Esophagus squamous epithelium (tissue), 4 donors: ENCODE results near the gene ATRNL1.

Experiments
- POLR2A ChIP-seq, 4 donors: fragments of 450-650 bp; IDR thresholded peaks; one replicate each; pipeline ENCODE4 v1.6.1; 2017; ENCODE audit warnings: antibody characterized with exemption in 4 of 4, mild to moderate bottlenecking in 4 of 4, moderate library complexity in 3 of 4
- TF ChIP-seq, protein P1 (sequence below), 6 experiments: fragments of 450-650 bp in 4 of 6; fragments of 200-600 bp in 2 of 6; sonication (generic) in 2 of 6; IDR thresholded peaks; one replicate each; pipeline ENCODE4 v1.5.1; 2016 to 2019; ENCODE audit warnings: antibody characterized with exemption in 6 of 6, mild to moderate bottlenecking in 4 of 6, moderate library complexity in 4 of 6

DNA sequence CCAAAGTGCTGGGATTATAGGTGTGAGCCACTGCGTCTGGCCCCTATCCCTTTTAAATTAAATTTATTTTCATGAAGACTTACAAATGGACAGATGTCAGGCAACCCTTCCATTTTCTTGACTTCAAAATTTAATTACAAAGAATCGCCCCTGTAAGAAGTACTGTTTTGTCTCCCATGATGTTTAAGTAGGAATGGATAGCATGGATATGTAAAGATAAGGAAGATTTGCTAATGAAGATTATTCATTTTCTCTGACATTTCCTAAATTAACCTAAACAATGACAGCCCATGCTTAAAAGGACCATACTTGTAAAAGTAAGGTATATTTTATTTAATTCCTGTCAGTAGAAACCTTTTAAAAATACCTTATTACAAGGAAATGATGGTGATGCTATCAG is 627.0 kb downstream of the ATRNL1 start:
- no peak for TF ChIP-seq POLR2A (IDR thresholded peaks at IDR 0.05)
- TF ChIP-seq, protein P1, sequence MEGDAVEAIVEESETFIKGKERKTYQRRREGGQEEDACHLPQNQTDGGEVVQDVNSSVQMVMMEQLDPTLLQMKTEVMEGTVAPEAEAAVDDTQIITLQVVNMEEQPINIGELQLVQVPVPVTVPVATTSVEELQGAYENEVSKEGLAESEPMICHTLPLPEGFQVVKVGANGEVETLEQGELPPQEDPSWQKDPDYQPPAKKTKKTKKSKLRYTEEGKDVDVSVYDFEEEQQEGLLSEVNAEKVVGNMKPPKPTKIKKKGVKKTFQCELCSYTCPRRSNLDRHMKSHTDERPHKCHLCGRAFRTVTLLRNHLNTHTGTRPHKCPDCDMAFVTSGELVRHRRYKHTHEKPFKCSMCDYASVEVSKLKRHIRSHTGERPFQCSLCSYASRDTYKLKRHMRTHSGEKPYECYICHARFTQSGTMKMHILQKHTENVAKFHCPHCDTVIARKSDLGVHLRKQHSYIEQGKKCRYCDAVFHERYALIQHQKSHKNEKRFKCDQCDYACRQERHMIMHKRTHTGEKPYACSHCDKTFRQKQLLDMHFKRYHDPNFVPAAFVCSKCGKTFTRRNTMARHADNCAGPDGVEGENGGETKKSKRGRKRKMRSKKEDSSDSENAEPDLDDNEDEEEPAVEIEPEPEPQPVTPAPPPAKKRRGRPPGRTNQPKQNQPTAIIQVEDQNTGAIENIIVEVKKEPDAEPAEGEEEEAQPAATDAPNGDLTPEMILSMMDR (IDR thresholded peaks at IDR 0.05) = no peak
